ENCODE data around the gene ZBTB5.
"Not testable (repeated sequence)": the region's sequence is repeated elsewhere in the genome, so short reads cannot be mapped to it uniquely, and the experiment has no call there.

GRCh38 chr9:37477987-37478619, 12.9 kb upstream of the ZBTB5 start:
- not testable (repeated sequence) for TF ChIP-seq EZH2 (IDR thresholded peaks at IDR 0.05; ENCODE audit: low read length, missing control alignments); CTCF (conservative IDR thresholded peaks at IDR 0.05 in 1 of 2, IDR thresholded peaks at IDR 0.05 in 1 of 2; ENCODE audit: low read depth in 1 of 2, low read length in 2 of 2)

Data from fibroblast of lung (primary cell).